Measurements from ENCODE around the gene CLTRN. TPM values are rescaled to one million over a fixed set of nuclear protein-coding genes. Genes with fewer than 3 reads are reported as not detected.

CLTRN gene
- total RNA-seq, 3 donors from 2014 or later (not counting 1 experiment from before 2014, with no cell fraction given), result 0.28 TPM; not detected in 2

- no peak for TF ChIP-seq CTCF (IDR thresholded peaks at IDR 0.05)
- Histone ChIP-seq H3K4me1 (ENCODE audit: control insufficient read depth, insufficient read depth, low read length) (peaks cover 28% of the 10 kb centered on the region), H3K9me3 (ENCODE audit: control insufficient read depth, insufficient read depth, low read length) (no peaks in the 10 kb centered on the region), H3K36me3 (ENCODE audit: control insufficient read depth, insufficient read depth, low read length) (peaks cover 6% of the 10 kb centered on the region), H3K27me3 (ENCODE audit: control insufficient read depth, insufficient read depth, low read length) (no peaks in the 10 kb centered on the region), H3K27ac (ENCODE audit: low read length) (no peak overlapping the region), H3K4me3 (ENCODE audit: low read length) (no peak overlapping the region)
- no peaks in the 10 kb centered on the region for H3K9me3 Mint-ChIP-seq
- DNase-seq (no peak), ATAC-seq (no peak)
- H3K36me3 Mint-ChIP-seq, result no peaks in the 10 kb centered on the region
- H3K4me1 Mint-ChIP-seq, result peaks cover 11 to 12% of the 10 kb centered on the region in 2 donors
- intact Hi-C loops (cut with micrococcal nuclease), result loop anchor here (10.0 kb wide), 2 partner anchors 344 to 804 kb away; partner anchors contain the start of genes FANCB, MOSPD2 and PIGA
- no peak overlapping the region for H3K4me3 Mint-ChIP-seq
- no peaks in the 10 kb centered on the region for H3K27me3 Mint-ChIP-seq (ENCODE audit: low read depth in 2 of 2)
- 100% methylated on average over 1 of the region's 2 CpGs for WGBS (ENCODE audit: insufficient coverage)
- H3K27ac Mint-ChIP-seq, result no peak overlapping the region
Measured at GRCh38 chrX:15678339-15678738, 13.7 kb upstream of the CLTRN start.

- no peak overlapping the region for H3K27ac Mint-ChIP-seq
- peaks cover 11 to 12% of the 10 kb centered on the region in 2 donors for H3K4me1 Mint-ChIP-seq
- Histone ChIP-seq H3K4me3 (ENCODE audit: low read length) (no peak overlapping the region), H3K4me1 (ENCODE audit: control insufficient read depth, insufficient read depth, low read length) (peaks cover 28% of the 10 kb centered on the region), H3K27ac (ENCODE audit: low read length) (no peak overlapping the region), H3K36me3 (ENCODE audit: control insufficient read depth, insufficient read depth, low read length) (peaks cover 2% of the 10 kb centered on the region), H3K27me3 (ENCODE audit: control insufficient read depth, insufficient read depth, low read length) (no peaks in the 10 kb centered on the region), H3K9me3 (ENCODE audit: control insufficient read depth, insufficient read depth, low read length) (no peaks in the 10 kb centered on the region)
- H3K4me3 Mint-ChIP-seq, result no peak overlapping the region
- ATAC-seq (no peak), DNase-seq (no peak)
- intact Hi-C loops (cut with micrococcal nuclease), result loop anchor here (10.0 kb wide), 2 partner anchors 342 to 802 kb away; partner anchors contain the start of genes FANCB, MOSPD2 and PIGA
- no peaks in the 10 kb centered on the region for H3K9me3 Mint-ChIP-seq
- WGBS (ENCODE audit: insufficient coverage), result no CpG with 5 or more reads among the region's 2 CpGs
- H3K36me3 Mint-ChIP-seq, result no peaks in the 10 kb centered on the region
- TF ChIP-seq CTCF (IDR thresholded peaks at IDR 0.05), result no peak
- H3K27me3 Mint-ChIP-seq (ENCODE audit: low read depth in 2 of 2), result no peaks in the 10 kb centered on the region
Measured at GRCh38 chrX:15676886-15677285, 12.3 kb upstream of the CLTRN start.

- H3K27ac Mint-ChIP-seq, result no peak overlapping the region
- H3K36me3 Mint-ChIP-seq, result no peaks in the 10 kb centered on the region
- H3K9me3 ChIP-seq (ENCODE audit: control insufficient read depth, insufficient read depth, low read length), result no peaks in the 10 kb centered on the region
- peak overlapping the region; percentile 91 for H3K4me3 ChIP-seq (ENCODE audit: low read length)
- no peak overlapping the region for H3K4me3 Mint-ChIP-seq
- H3K27ac ChIP-seq (ENCODE audit: low read length), result peak overlapping the region; percentile 100
- H3K27me3 ChIP-seq (ENCODE audit: control insufficient read depth, insufficient read depth, low read length), result no peaks in the 10 kb centered on the region
- peak in 1 of 2 donors; percentile 91 for DNase-seq
- TF ChIP-seq CTCF (IDR thresholded peaks at IDR 0.05), result no peak
- H3K27me3 Mint-ChIP-seq (ENCODE audit: low read depth in 2 of 2), result peaks cover 0 to 10% of the 10 kb centered on the region in 2 donors
- intact Hi-C loops (cut with micrococcal nuclease), result loop anchor here (1.0 to 10.0 kb wide), 6 partner anchors 63 to 801 kb away; partner anchors contain the start of genes AP1S2, CA5B, FANCB and MOSPD2
- no peaks in the 10 kb centered on the region for H3K9me3 Mint-ChIP-seq
- H3K36me3 ChIP-seq (ENCODE audit: control insufficient read depth, insufficient read depth, low read length), result no peaks in the 10 kb centered on the region
- peak; percentile 63 to 78 (median 64) for ATAC-seq
- peaks cover 26% of the 10 kb centered on the region for H3K4me1 ChIP-seq (ENCODE audit: control insufficient read depth, insufficient read depth, low read length)
- WGBS (ENCODE audit: insufficient coverage), result 0% methylated on average over 38 of the region's 38 CpGs
- H3K4me1 Mint-ChIP-seq, result peaks cover 9% of the 10 kb centered on the region in 2 donors
Measured at GRCh38 chrX:15675490-15675921, 10.9 kb upstream of the CLTRN start.
